Suppressor macrophage treated with lipopolysaccharide for 4 hours (primary cell): Measurements from ENCODE around the gene NPRL2.

Source experiments
- DNase-seq: peaks from one replicate; pipeline ENCODE4 v3.0.0-alpha.2; 2020

The NPRL2 gene

DNA sequence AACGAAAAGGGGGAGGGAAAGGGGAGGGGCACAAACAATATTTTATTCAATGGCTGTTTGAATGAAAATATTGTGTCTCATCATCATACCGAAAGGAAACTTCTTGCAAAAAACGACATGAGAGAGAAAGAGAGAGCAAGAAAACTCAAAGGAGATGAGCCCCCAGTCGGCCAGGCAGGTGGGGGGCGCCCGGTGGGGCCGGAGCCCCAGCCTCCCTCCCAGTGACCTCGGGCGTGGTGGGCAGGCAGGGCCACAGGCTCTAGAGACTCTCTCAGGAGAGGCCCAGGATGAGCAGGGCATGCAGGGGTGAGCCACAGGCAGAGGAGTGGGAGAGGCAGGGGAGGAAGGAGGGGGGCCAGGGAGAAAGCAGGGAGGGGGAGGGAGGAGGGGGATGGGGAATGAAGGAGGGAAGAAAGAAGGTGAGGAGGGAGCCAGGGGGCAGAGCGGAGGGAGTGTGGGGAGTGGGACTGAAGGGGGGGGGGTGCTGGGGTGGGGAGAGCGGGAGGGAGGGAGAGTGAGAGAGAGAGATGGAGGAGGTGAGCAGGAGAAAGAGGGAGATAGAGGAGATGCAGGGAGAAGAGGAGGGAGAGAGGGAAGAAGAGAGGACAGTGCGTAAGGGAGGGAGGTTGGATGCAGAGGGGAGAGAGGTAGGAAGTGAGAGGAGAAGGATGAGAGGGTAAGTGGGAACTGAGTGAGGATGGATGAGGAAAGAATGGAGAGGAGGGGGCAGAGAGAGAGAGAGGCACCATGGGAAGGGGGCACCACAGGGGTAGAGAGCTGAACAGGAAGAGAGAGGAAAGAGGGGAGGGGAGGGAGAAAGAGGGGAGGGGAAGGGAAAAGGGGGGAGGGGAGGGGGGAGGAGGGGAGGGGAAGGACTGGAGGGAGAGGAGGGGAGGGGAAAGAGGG is 22.8 kb upstream of the NPRL2 start:
- no peak for DNase-seq

DNA sequence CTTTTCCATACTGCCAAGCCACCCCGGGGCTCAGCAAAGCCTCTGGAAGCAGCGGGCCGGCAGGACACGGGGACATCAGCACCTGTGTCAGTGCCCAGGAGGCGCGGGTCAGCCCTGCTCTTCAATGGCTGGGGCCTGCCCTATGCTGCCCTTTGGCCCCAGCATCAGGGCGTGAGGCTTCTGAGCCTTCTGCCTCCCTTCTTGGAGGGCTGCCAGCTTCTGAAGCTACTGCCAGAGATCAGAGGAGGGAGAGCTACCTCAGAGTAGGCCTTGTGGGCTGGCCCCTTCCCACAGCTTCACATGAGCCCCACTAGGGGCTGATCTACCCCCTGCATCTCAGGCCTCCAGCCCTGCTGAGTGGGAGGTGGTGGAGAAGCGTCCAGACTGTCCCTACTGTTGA is 21.8 kb upstream of the NPRL2 start:
- no peak for DNase-seq

DNA sequence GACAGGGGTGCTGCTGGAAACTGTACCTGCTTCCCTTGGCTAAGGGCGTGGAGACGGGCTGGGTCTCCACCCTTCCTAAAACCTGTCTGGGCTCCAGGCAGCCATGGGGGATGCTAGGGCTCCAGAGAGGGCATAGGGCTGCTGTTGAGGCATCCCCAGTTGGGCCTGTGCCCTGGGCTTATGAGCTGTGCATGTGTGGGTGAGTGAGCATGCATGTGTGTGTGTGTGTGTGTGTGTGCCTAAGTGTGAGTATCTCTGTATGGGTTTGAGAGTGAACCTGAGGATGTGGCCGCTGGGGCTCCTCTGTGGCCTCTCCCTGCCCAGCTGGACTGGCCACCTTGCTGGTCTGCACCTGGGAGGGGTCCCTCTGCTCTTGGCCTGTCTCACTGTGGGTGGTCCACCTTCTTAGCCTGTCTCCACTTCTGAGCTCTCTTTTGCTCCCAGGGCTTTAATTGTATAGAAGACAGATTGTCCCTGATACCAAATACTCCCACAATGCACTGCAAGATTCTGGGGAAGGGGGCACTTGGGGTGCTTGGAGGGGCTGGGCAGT is 20.6 kb upstream of the NPRL2 start:
- no peak for DNase-seq

- no peak for DNase-seq
These were observed 20.0 kb upstream of the NPRL2 start for GRCh38 chr3:50370594-50370993.

DNA sequence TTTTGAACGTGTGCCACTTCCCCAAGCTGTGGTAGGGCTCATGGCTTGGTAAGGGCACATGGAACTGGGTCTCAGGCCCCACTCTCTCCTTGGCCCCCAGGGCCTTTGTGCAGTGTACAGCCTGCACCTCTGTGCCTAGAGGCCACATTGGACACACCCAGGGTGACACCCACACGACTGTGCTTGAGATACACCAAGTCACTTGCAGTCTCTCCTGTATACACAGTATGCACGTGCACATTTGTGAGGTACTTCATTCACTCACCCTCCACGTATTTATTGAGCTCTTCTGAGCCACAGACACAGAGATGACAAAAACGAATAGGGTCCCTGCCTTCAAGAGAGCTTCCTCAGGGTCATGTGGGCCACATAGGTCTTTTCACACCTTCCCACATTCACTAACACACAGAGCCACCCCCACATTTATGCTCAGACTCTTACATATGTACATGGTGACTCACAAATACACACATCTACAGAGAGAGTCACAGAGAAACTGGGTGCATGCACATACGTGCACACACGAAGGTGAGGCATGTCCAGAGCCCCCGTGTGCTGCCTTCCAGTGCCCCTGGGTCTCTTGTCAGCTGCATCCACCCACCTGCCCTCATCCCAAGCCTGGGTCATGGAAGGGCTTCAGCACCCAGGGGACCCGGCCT is 18.6 kb upstream of the NPRL2 start:
- no peak for DNase-seq

GRCh38 chr3:50365842-50366220 is 15.3 kb upstream of the NPRL2 start:
- no peak for DNase-seq

GRCh38 chr3:50365080-50365841 is 14.7 kb upstream of the NPRL2 start:
- DNase-seq = peak; percentile 84

DNA sequence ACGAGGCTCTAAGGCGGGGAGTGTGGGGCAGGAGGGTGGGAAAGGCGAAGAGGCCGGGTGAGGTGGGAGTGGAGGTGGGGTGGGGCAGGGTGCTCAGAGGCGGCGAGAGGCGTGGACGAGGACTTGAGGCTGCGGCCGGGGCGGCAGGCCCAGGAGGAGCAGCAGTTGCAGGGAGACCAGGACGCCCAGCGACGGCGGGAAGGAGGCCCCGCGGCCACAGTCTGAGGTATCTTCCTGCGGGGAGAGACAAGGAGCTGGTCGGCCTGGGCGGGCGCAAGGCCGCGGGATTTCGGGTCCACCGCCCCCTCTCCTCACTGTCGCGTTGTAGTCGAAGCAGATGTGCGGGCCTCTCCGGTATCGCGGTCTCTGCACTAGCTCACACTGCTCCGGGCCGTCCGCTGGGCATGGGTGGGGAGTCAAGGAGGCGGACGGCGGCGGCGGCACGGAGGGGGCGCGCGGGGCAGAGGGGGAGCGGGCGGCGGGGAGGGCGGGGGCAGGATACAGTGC is 14.1 kb upstream of the NPRL2 start:
- no peak for DNase-seq

- no peak for DNase-seq
These were observed 9.2 kb upstream of the NPRL2 start for GRCh38 chr3:50359760-50360110.

DNA sequence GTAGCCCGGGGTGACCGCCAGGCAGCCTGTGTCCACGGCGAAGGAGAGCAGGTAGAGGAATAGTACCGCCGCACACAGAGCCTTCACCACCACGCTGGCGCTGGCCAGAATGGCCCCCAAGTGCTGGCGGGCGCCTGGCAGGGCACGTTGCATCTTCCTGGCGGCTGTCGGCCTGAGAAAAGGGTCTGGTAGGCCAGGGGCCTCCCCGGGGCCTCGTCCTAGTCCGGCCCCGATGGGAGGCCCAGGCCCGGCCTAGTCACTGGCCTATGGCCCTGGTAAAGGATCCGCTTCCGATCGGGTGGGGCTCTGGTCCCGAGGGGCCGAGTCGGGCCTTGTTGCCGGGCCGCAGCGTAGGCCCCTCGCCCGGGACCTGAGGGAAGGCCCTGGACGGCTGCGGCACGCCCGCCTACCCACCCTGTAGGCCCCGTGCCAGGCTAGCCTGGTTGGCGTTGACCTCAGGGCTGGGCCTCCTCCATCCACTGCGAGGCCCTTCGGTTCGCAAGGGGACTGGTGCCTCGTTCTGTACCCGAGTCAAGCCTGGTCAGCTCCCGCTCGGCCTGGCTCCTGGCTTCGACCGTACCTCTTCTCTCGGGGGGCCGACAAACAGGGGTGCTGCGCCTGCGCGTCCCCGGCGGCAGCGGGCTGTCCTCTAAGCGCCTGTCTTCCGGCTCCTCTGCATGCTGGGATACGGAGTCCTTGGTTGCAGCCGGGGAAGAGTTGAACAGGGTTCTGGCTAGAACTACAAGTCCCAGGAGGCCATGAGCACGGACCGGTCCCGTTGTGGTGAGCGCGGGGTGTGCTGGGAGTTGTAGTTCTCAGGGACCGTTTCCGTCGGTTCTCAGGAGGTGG is 8.6 kb upstream of the NPRL2 start, which contains the start of gene TMEM115:
Gene TMEM115 (minus strand): TSS at position 611 of the 849 bp plus-strand sequence. CDS start 458 bp downstream, at position 153.
- peak; percentile 97 for DNase-seq

DNA sequence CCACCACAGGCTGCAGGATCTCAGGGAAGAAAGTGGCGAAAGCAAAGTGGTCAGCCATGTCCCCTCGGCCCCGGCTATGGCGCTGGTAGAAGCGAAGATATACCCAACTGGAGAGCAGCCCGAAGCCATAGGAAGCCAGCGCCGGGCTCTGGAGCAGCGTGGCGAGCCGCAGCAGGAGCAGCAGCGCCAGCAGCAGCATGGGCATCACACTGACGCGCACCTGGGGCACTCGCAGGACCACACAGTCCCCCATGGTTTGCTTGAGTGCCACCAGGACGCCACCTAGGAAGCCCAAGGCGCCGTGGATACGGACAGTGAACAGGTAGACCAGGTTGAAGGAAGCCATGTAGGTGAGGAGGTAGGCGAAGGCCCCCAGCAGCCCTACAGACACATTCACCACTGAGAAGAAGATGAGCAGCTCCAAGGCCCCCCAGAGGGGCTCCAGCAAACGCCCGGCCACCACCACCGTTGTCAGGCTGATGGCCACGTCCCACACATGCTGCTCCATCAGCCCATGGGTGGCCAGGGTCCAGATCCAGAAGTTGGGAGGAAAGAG is 7.9 kb upstream of the NPRL2 start:
- no peak for DNase-seq

DNA sequence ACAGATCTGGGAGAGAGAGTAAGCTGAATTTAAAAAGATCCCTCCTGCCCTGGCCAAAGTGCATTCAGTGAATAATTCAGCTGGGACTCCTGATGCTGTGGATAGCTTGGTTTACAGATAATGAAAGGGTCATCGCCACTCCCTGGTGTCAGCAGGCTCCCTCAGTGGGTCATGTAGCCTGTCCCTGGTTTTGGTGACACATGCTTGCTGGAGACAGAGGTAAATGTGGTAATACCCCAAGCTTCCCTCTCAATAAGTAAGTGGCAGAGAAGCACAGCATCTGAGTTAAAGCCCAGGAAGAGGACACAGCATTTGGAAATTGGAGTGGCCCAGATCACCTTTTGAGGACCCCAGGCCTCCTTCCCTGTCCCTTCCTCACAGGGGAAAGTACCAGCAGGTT is 6.9 kb upstream of the NPRL2 start:
- peak; percentile 56 for DNase-seq

GRCh38 chr3:50356553-50356952 is 6.0 kb upstream of the NPRL2 start:
- peak; percentile 60 for DNase-seq

GRCh38 chr3:50355829-50356552 is 5.4 kb upstream of the NPRL2 start:
- DNase-seq = no peak

DNA sequence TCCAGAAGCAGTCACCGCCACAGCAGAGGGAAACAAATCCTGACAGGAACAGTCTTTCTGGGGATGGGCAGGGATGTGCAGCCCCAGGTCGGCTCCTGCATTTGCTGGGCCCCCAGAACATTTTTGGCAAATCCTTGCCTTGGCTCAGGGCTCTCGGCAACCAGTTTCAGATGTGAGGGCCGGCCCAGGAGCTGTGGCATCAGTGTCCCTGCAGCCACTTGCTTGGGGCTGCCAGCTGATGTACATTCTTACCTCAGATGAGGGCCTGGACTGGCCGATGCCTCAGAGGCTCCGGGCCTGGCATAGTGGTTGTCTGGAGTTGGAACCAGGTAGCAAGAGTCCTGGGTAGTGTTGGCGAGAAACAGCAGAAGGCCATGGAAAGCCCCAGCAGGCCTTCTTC is 4.3 kb upstream of the NPRL2 start:
- DNase-seq = no peak

GRCh38 chr3:50354186-50354764 is 3.7 kb upstream of the NPRL2 start:
- no peak for DNase-seq

DNA sequence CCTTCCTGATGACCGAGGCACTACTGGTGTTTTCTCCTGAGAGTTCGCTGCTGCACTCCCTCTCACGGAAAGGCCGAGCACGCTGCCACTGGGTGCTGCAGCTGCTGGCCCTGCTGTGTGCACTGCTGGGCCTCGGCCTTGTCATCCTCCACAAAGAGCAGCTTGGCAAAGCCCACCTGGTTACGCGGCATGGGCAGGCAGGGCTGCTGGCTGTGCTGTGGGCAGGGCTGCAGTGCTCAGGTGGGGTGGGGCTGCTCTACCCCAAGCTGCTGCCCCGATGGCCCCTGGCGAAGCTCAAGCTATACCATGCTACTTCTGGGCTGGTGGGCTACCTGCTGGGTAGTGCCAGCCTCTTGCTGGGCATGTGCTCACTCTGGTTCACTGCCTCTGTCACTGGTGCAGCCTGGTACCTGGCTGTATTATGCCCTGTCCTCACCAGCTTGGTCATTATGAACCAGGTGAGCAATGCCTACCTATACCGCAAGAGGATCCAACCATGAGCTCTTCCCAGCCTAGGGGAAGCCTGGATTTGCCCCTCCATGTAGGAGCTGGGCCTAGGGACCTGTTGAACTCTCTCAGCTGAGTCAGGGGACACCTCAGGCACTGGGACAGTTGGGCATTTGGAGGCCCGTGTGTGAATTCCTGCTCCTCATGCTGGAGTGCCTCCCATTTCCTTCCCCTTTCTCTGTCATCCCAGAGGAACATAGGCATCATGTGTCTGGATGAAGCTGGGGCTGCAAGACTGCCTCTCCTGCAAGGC is 2.9 kb upstream of the NPRL2 start:
- no peak for DNase-seq

GRCh38 chr3:50352781-50353180 is 2.2 kb upstream of the NPRL2 start:
- peak; percentile 93 for DNase-seq

DNA sequence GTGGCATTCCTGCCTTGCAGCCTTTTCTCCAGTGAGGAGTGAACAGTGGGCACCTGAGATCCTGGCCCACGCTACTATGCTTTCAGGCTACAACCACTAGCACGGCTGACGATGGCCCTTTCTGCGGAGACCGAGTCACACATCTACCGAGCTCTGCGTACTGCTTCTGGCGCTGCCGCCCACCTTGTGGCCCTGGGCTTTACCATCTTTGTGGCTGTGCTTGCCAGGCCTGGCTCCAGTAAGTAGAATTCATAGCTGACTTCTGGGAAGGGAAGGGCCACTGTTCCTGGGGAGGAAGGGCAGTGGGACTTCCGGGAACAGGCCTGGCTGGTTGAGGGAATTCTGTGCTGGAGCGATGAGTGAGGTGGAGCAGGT is 735 bp upstream of the NPRL2 start:
- DNase-seq = no peak

DNA sequence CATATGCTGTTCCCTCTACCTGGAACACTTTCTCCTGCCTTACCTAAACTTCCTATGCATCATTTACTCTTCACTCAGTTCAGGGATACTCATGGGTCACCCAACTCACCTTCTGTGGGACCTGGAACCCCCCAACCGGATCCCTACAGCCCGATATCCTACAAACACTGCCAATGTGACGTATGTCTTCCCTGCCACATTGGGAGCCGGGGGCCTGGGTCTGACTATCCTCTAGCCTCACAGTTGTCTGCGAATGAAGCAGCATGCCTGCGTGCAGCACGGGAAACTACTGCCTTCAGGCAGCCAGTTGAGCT is 405 bp downstream of the NPRL2 start:
- DNase-seq = no peak
